Left cardiac atrium (tissue), 4 donors: Measurements from ENCODE around the gene PHLPP1. TPM values are rescaled to one million over a fixed set of nuclear protein-coding genes. Genes with fewer than 3 reads are reported as not detected.
"Not testable (repeated sequence)": the region's sequence is repeated elsewhere in the genome, so short reads cannot be mapped to it uniquely, and the experiment has no call there.

Source experiments
- ATAC-seq, 2 donors: fragments of 200-7000 bp; cut with Tn5 transposase; one replicate each; pipeline ENCODE4 v1.9.1; 2020; ENCODE audit warnings: mild to moderate bottlenecking in 2 of 2, moderate library complexity in 2 of 2
- DNase-seq: peaks from one replicate; pipeline ENCODE4 v3.0.0-alpha.2; 2020
- intact Hi-C, 2 donors: fragments of 100-400 bp; cut with DNase I; formaldehyde crosslinking; loops; one replicate each; pipeline versions ENCODE4 v1.14.1 to v1.15.1; 2022 to 2023
- long read RNA-seq: library from polyadenylated mRNA; unstranded; transcript quantifications from one replicate; pipeline ENCODE4 v2.0.0, GENCODE V29; 2021
- total RNA-seq, 2 donors: library from RNA; stranded (reverse); fragmentation: NEBNext Ultra II Directional; extraction: Animal tissue kit (Norgen Biotek cat#: 25700); gene quantifications; one replicate each; pipeline ENCODE4 v1.2.1, GENCODE V29; 2021
- donor health status: DM: no; HTN: yes; CAD: no.
- donor health status: DM: no; HTN: yes; CAD: no; lungs with severe emphysema.
- donor health status: DM: yes; HTN: yes; CAD: no.
- donor health status: Dilated cardiomyopathy.

Gene PHLPP1
- 1 to 10 TPM; 5.0 to 8.6 TPM for total RNA-seq
- long read RNA-seq, partial matches to known transcripts = 2 of 2 reads
- long read RNA-seq, other reads (novel, unspliced or antisense) = 0 of 2 reads

DNA sequence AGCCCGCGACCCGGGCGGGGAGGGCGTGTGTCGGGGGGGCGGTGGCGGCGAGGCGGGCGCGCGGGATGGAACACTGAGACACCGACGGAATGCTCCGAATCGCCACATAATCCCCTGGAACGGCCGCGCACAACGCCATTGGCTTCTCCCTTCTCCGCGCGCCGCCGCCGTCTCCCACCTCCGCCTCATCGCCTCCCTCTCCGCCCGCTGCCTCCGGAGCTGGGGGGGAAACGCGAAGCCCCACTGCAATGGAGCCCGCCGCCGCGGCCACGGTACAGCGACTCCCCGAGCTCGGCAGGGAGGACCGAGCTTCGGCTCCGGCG lies at the start of gene PHLPP1:
TSS of gene PHLPP1 (plus strand) at position 106 of the 323 bp plus-strand sequence. CDS start at position 249, 143 bp downstream.
- intact Hi-C loops = loop anchor here (2.0 to 10.0 kb wide), 3 partner anchors 159 to 269 kb away; no protein-coding TSS in a partner anchor
- DNase-seq (no peak), ATAC-seq (peak in 1 of 2 donors; percentile 36)

DNA sequence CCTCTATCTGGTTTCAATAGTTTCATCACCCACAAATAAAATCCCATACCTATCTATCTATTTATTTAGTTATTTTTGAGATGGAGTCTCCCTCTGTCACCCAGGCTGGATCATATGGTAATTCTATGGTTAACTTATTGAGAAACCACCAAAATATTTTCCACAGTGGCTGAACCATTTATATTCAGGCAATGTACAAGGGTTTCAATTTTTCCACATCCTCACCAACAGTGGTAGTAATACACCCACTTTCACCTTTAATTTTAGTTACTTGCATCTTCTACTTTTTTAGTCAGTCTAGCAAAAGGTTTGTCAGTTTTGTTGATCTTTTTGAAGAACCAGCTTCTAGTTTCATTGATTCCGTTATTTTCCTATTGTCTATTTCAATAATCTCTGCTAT lies 46.1 kb upstream of the PHLPP1 start:
- no peak for DNase-seq
- intact Hi-C loops = no loop called here
- no peak for ATAC-seq

DNA sequence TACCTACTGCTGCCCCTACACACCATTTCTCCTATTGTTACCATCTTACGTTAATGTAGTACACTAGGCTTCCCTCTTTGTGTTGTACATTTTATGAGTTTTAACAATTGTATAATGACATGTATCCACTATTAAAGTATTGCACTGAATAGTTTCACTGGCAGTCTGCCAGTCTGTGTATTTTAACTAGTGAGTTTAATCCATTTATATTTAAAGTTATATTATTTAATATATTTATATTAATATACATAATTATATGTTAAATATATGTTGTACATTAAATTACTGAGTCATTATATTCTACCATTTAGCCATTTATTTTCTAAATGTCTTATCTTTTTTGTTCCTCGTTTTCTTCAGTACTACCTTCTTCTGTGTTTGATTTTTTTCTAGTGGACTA lies 44.8 kb upstream of the PHLPP1 start:
- intact Hi-C loops = no loop called here
- no peak for ATAC-seq
- DNase-seq = no peak

DNA sequence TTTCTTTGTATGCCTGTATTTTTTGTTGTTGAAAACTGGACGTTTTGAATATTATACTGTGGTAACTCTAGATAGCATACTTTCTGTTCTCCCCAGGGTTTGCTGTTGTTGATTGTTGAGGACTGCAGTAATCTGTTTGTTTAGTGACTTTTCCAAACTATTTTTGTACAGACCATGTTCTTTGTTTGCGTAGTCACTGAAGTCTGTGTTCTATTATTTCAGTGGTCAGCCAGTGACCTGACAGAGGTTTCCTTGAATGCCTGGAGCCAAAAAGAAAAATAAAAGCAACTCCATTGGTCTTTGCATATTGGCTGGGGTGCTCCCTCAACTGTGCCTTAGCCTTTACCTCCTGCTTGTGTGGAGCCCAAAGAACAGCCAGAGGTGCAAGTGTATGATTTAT lies 42.7 kb upstream of the PHLPP1 start:
- ATAC-seq (no peak), DNase-seq (no peak)
- intact Hi-C loops = no loop called here

DNA sequence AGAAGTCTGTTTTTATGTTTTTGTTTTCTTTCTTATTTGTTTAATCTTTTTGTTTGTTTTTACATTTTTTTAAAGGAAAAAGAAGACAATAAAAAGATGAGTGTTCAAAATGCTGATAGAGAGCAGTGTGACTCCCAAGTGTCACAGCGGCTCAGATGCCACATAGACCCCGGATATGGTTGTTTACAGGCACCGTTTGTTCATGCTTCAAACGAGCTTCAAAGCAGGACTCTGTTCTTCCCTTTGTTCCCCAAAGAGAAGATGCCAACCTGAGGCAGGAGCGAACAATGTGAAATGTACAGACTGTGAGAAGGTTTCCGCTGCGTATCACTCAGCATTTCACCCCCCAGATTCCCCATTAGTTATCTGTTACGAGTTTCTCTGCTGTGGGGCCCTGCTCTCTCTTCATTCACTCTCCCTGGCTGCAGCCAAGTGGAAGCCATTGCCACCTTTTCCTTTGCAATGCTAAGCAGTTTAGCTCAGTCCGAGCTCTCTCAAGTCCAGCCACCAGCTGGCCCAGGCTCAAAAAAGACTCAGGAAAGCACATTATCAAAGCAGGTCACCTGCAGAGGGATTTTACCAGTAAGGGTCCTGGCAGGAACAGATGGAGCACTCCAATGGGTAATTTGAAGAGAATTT lies 36.4 kb upstream of the PHLPP1 start:
- ATAC-seq (no peak), DNase-seq (no peak)
- intact Hi-C loops = no loop called here

DNA sequence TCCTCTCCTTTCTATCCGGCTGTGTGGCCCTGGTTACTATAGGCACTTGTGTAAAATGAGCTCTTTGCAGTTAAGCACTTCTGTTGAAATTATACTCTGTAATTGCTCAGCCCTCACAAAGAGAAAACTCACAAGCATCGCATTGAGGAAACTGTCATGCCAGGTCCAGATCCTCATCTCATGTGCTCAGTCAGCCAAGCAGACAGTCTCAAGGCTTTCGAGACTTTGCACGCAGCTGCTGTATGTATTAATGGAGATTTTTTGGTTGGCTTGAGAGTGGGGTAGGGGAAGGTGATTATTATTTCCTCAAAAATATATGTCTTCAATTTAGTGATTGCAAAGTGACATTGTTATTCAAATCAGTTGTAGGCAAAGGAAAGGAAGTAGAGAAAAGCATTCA lies 33.0 kb upstream of the PHLPP1 start:
- no peak for ATAC-seq
- intact Hi-C loops = no loop called here
- no peak for DNase-seq

DNA sequence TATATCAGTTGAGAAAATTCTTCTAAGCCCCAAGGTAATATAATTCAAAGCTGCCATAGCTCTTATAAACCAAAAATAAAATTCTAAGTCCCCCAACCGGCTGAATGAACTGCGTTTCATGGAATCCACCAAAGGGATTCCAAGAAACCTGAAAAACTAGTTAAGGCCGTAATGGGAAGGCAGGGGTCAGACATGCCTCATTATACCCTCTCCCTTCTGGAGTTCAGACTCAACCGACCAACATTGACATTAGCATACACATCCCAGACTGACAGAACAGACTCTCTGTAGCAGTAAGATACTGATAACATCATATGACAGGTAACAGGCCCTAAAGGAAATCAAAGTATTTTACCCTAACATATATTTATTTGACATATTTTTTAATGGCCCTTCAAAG lies 31.4 kb upstream of the PHLPP1 start:
- ATAC-seq = no peak
- intact Hi-C loops = no loop called here

DNA sequence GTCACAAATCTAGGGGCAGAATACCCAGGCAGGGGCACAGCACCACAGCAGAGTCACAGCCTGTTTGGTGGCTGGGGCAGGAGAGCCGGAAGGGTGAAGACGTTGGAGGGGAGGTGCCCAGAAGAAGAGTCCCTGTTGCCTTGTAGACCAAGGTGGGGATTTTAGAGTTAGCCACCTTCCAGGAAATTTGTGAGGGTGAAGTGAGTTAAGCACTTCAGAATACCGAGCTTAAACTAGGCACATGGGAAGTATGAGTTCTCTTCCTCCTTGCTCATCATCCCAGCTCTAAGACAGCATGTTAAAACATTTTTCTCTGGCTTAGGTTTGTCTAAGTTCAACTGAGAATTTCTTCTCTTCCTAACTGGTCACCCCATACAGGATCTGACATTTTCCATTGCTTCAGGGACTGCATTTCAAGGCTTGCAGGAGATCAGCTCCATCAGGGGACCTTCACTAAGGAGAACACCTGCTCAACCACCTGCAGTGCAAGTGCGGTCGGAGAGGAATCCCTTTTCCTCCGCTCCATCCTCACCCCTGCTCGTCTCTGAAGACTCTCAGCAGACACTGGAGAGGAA lies 26.5 kb upstream of the PHLPP1 start:
- intact Hi-C loops = no loop called here
- no peak for ATAC-seq
- DNase-seq = no peak

More for the DNA sequence above, 31.4 kb upstream of the PHLPP1 start:
- no peak for DNase-seq

DNA sequence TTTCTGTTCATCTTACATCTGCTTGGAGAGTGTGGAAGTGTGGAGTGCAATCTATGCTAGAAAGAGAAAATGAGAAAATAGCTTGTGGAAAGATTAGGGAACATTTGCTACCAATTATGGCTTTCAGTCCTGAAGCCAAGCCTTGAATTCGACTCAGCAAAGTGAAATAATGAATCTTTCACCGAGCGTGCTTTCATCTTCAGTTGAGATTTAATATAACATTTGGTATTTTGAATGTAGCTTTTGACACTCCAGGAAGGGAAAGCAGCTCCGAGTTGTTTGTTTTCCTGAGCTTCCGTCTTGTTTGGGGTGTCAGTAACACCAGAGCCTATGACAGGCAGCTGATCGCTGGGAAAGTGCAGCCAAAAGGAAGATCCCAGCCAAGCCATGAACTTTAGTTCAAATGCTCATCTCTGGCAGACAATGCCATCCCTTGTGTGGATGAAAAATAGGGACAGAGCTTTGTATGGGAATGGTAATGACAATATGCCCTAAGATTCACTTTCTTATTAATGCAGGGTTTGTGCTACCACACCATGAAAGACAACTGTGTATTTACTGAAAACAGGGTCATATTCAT lies 25.0 kb upstream of the PHLPP1 start:
- intact Hi-C loops = no loop called here
- ATAC-seq (no peak), DNase-seq (no peak)

DNA sequence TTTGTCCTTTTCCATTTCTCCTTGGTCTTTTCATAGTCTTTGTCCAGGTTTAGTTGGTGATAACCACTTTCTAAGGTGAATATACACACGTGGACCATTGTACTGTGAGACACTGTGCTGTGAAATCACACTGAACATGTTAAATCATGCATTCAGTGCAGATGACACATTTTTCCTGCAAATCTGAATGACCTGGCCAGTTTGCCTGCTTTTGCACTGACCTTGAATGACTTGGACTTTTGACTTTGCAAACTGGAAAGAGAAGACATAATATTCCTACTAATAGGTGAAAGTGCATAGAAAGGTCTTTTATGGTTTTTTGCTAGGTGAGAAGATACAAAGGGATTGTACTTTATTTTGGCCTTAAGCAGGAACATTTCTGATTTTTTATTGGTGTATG lies 21.7 kb upstream of the PHLPP1 start:
- ATAC-seq = no peak
- DNase-seq = no peak
- intact Hi-C loops = no loop called here

DNA sequence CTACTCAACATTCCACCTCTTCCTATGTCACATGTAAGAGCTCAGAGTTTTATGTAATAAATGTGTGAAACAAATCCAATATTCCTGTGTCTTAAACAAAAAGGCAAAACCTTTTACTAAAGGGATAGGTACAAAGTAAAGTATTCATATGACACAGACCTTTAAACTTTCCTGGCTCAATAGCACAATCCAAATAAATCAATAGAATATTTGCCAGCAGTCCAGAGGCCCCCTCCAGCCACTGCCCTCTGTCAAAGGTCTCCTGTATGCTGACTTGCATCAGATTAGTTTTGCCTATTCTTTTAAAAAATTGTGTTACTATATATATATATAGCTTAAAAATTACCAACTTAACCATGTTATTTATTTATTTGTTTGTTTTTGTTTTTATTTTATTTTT lies 17.7 kb upstream of the PHLPP1 start:
- intact Hi-C loops = no loop called here
- ATAC-seq = no peak
- DNase-seq = no peak

DNA sequence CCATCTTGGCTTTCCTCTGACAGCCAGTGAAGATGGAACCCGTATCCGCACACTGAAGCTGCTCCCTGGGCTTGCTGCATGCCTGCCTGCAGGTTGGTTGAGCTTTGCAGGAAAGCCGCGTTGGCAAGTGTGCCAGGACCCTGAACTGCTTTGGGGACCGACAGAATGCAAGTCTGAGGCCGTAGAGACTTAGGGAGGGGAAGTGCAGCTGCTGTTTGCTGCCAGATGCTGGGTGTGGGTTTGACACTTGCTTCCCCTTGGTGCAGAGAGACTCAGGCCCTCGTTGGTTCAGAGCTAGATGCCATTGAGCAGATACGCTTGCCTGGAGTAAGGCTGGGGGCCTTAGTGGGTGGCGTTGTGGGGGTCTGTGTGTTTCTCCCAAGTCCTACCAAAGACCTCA lies 13.1 kb upstream of the PHLPP1 start:
- intact Hi-C loops = no loop called here
- ATAC-seq = no peak

DNA sequence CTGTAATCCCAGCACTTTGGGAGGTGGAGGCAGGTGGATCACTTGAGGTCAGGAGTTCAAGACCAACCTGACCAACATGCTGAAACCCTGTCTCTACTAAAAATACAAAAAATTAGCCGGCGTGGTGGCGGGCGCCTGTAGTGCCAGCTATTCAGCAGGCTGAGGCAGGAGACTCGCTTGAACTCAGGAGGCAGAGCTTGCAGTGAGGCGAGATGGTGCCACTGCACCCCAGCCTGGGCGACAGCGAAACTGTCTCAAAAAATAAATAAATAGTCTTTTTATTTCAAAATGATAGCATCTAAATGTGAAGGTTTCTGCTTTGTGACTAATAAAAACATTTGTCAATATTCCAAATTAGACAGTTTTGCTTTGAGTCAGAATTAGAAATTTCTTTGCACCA lies 8.5 kb upstream of the PHLPP1 start:
- intact Hi-C loops, ATAC-seq, DNase-seq: not testable (repeated sequence)

More for the DNA sequence above, 13.1 kb upstream of the PHLPP1 start:
- DNase-seq = no peak

DNA sequence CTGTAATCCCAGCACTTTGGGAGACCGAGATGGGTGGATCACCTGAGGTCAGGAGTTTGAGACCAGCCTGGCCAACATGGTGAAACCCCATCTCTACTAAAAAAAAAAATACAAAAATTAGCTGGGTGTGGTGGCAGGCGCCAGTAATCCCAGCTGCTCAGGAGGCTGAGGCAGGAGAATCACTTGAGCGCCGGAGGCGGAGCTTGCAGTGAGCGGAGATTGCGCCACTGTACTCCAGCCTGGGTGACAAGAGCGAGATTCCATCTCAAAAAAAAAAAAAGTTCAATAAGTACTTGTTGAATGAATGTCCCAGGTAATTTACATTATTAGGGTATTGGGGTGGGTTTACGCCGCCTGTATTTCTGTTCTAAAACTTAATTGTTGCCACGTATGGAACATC lies 5.4 kb upstream of the PHLPP1 start:
- DNase-seq, ATAC-seq: not testable (repeated sequence)
- intact Hi-C loops = loop anchor here (5.0 to 10.0 kb wide), 3 partner anchors 123 to 275 kb away; no protein-coding TSS in a partner anchor

DNA sequence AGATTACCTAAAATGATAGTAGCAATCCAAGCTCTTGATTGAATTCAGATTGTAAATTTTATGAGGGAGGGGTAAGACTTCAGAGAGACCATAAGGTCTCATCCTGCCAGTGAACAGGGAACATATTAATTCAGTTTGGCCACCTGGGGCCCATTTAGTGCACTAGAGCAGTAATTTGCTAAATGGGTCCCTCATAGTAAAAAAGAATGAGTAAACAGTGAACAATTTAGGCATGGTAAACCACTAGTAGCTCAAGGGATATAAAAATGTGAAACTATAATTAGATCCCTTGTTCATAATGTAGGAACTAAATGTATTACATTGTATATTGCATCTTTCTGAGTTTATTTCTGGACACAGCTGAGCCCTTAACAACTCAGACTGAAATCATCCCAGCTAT lies 4.9 kb upstream of the PHLPP1 start:
- ATAC-seq (no peak), DNase-seq (no peak)
- intact Hi-C loops = loop anchor here (5.0 to 10.0 kb wide), 3 partner anchors 123 to 274 kb away; no protein-coding TSS in a partner anchor

DNA sequence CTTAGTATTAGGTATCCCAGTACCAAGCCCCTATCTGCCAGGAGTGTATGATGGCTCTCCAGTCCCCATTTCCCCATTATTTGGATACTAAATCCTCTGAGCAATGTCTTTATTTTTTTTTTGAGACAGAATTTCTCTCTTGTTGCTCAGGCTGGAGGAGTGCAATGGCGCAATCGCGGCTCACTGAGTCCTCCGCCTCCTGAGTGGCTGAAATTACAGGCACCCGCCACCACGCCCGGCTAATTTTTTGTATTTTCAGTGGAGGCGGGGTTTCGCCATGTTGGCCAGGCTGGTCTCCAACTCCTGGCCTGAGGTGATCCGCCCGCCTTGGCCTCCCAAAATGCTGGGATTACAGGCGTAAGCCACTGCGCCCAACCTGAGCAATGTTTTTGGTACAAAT lies 3.6 kb upstream of the PHLPP1 start:
- intact Hi-C loops = loop anchor here (5.0 to 10.0 kb wide), 3 partner anchors 124 to 273 kb away; no protein-coding TSS in a partner anchor
- ATAC-seq = no peak
- DNase-seq = no peak

DNA sequence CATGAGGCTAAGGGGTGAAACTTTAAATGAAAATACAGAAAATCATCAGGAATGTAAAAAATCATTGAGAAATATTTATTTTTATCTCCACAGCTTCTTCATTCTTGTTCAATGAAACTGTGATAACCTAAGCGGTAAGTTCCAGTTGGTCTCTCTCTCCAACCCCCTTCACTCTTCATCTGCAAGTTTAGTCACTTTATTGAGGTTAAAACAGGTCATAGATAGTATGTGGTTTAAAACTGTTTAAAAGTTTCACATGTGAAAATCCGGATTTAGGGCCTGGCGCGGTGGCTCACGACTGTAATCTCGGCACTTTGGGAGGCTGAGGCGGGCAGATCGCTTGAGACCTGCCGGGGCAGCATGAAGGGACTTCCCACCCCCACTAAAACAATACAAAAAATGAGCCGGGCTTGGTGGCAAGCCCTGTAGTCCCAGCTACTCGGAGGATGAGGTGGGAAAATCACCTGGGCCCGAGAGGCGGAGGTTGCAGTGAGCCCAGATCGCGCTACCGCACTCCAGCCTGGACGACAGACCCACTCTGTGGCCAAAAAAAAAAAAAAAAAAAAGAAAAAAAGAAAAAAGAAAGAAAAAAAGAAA lies 1.6 kb upstream of the PHLPP1 start:
- intact Hi-C loops = loop anchor here (2.0 to 10.0 kb wide), 4 partner anchors 126 to 271 kb away; no protein-coding TSS in a partner anchor
- DNase-seq = no peak

DNA sequence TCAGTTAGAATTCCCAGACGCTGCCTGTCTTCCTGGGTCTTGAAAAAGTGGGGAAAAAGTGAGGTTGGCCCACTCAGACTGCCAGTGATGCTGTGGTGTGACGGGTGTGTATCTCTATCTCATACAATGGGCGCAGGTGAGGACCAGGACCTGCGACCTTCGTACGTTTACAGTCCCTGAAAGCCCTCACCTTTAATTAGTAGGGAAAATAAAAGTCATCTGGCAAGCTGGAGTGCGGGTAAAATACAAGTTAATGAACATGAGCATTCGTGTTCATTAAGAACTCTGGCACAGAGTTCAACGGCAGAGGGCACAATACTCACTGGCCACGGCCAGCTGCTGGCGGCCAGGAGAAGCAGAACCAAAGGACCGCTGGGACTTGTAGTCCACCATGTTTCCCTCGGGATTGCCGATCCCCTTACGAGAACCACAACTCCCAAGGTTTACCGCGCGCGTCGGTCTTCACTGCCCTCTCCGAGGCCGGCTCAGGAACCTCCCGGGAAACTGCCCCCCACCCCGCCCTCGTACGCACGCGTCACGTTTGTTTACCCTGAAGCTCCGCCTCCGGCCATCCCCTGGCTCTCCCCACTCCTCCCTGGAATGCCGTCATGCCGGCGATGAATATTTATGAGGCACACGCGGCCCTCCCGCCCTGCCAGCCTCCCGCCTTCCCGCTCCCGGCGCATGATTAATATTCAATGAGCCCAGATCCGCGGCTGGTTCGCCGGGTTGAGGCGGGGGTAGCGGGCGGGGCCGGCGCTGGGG lies 488 bp upstream of the PHLPP1 start:
- DNase-seq (peak; percentile 99), ATAC-seq (peak; percentile 97 to 98)
- intact Hi-C loops = loop anchor here (2.0 to 10.0 kb wide), 4 partner anchors 128 to 270 kb away; no protein-coding TSS in a partner anchor

More for the DNA sequence above, 1.6 kb upstream of the PHLPP1 start:
- ATAC-seq = no peak
